Measurements from ENCODE around the gene CGRRF1. TPM values are rescaled to one million over a fixed set of nuclear protein-coding genes. Genes with fewer than 3 reads are reported as not detected.

CGRRF1 gene
- total RNA-seq, 1 donor from 2014 or later, result 19.1 TPM

GRCh38 chr14:54585214-54585613, 75.5 kb downstream of the CGRRF1 start:
- no peak overlapping the region for H3K4me3 ChIP-seq
- H3K27me3 ChIP-seq (ENCODE audit: low read depth), result no peaks in the 10 kb centered on the region
- no peaks in the 10 kb centered on the region for H3K9me3 ChIP-seq
- no peak for ATAC-seq
- no peak for DNase-seq
- intact Hi-C loops (cut with DNase I), result no loop called here
- H3K4me1 ChIP-seq, result no peaks in the 10 kb centered on the region
- TF ChIP-seq, protein P1, sequence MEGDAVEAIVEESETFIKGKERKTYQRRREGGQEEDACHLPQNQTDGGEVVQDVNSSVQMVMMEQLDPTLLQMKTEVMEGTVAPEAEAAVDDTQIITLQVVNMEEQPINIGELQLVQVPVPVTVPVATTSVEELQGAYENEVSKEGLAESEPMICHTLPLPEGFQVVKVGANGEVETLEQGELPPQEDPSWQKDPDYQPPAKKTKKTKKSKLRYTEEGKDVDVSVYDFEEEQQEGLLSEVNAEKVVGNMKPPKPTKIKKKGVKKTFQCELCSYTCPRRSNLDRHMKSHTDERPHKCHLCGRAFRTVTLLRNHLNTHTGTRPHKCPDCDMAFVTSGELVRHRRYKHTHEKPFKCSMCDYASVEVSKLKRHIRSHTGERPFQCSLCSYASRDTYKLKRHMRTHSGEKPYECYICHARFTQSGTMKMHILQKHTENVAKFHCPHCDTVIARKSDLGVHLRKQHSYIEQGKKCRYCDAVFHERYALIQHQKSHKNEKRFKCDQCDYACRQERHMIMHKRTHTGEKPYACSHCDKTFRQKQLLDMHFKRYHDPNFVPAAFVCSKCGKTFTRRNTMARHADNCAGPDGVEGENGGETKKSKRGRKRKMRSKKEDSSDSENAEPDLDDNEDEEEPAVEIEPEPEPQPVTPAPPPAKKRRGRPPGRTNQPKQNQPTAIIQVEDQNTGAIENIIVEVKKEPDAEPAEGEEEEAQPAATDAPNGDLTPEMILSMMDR (IDR thresholded peaks at IDR 0.05), result no peak
- H3K27ac ChIP-seq, result no peak overlapping the region
- H3K36me3 ChIP-seq, result no peaks in the 10 kb centered on the region

Other genes starting within 250 kb of the CGRRF1 start
- gene CDKN3, start 112.9 kb upstream of the CGRRF1 start, total RNA-seq, result 1.9 TPM
- 101 TPM for gene CNIH1, start 68.5 kb upstream of the CGRRF1 start, total RNA-seq
- gene GMFB, start 20.9 kb upstream of the CGRRF1 start, total RNA-seq, result 41.4 TPM
- 30.6 TPM for gene SAMD4A, start 57.2 kb downstream of the CGRRF1 start, total RNA-seq

All from lower lobe of right lung (tissue), 2 donors.